HG03175 (cell line): ENCODE data around the gene ATP5ME.

ENCODE experiments used
- ATAC-seq: cut with Tn5 transposase; IDR thresholded peaks from one replicate; pipeline ENCODE4 v1.9.1; 2021; ENCODE audit warnings: mild to moderate bottlenecking, moderate library complexity; ENCODE audit not compliant: unreplicated experiment

The ATP5ME gene

GRCh38 chr4:684623-685327, 10.7 kb upstream of the ATP5ME start:
- no peak for ATAC-seq

GRCh38 chr4:683982-684622, 10.0 kb upstream of the ATP5ME start:
- ATAC-seq: no peak

- ATAC-seq: no peak
Measured at GRCh38 chr4:683247-683897, 9.3 kb upstream of the ATP5ME start.

- ATAC-seq: no peak
Measured at GRCh38 chr4:682490-683172, 8.6 kb upstream of the ATP5ME start.

GRCh38 chr4:681736-682451, 7.8 kb upstream of the ATP5ME start:
- ATAC-seq: no peak

GRCh38 chr4:680928-681645, 7.0 kb upstream of the ATP5ME start:
- no peak for ATAC-seq

- no peak for ATAC-seq
Measured at GRCh38 chr4:680551-680927, 6.5 kb upstream of the ATP5ME start.

- no peak for ATAC-seq
Measured at GRCh38 chr4:680091-680490, 6.0 kb upstream of the ATP5ME start.

GRCh38 chr4:679629-680028, 5.6 kb upstream of the ATP5ME start:
- ATAC-seq: no peak

- no peak for ATAC-seq
Measured at GRCh38 chr4:679104-679481, 5.0 kb upstream of the ATP5ME start.

GRCh38 chr4:678331-679103, 4.4 kb upstream of the ATP5ME start:
- no peak for ATAC-seq

- ATAC-seq: no peak
Measured at GRCh38 chr4:677431-678293, 3.6 kb upstream of the ATP5ME start.

GRCh38 chr4:676871-677235, 2.8 kb upstream of the ATP5ME start:
- ATAC-seq: no peak

- ATAC-seq: no peak
Measured at GRCh38 chr4:675980-676870, 2.1 kb upstream of the ATP5ME start.

- no peak for ATAC-seq
Measured at GRCh38 chr4:675036-675882, 1.2 kb upstream of the ATP5ME start.

- no peak for ATAC-seq
Measured at GRCh38 chr4:673349-674091, 556 bp downstream of the ATP5ME start.
